Ovary (tissue), 3 donors: Measurements from ENCODE around the gene SMAP1.

Experiments used
- CTCF ChIP-seq, 3 donors: fragments of 450-650 bp in 2 of 3; fragments of 200-600 bp in 1 of 3; IDR thresholded peaks; one replicate each; pipeline versions ENCODE4 v1.5.1 to v1.8.0; 2016 to 2022; ENCODE audit warnings: antibody characterized with exemption in 3 of 3, mild to moderate bottlenecking in 1 of 3
- EP300 ChIP-seq: sonication (generic); formaldehyde crosslinking; IDR thresholded peaks from one replicate; pipeline ENCODE4 v1.6.1; 2017; ENCODE audit warnings: antibody characterized with exemption
- POLR2A ChIP-seq: fragments of 450-650 bp; IDR thresholded peaks from one replicate; pipeline ENCODE4 v1.6.1; 2017; ENCODE audit warnings: antibody characterized with exemption, mild to moderate bottlenecking, moderate library complexity
- donor health status: DM: no; HTN: no; CAD: no.

DNA sequence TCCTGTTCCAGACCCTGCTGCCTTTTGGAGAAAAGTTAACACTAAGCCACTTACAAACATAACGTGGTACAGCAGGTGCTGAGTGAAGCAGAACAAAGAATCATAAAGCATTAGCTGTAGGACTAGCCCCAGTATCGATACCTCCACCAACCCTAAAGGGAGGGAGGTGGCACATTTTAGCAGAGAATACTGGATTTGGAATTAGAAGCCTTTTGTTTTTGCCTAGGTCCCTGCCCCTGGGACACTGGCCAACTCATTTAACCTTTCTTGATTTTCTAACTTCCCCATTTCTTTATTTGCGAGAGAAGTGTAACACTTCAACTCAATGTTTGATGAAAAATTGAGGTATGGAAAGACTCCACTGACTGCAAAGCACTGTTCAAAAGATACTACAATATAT is 195.7 kb downstream of the SMAP1 start:
- TF ChIP-seq CTCF (IDR thresholded peaks at IDR 0.05) (no peak), EP300 (no peak), POLR2A (no peak)
